Measurements from ENCODE around the gene NOL4L. TPM values are rescaled to one million over a fixed set of nuclear protein-coding genes. Genes with fewer than 3 reads are reported as not detected.
"Not testable (repeated sequence)": the region's sequence is repeated elsewhere in the genome, so short reads cannot be mapped to it uniquely, and the experiment has no call there.

Gene NOL4L
- total RNA-seq, 1 donor from 2014 or later = 90.6 TPM

DNA sequence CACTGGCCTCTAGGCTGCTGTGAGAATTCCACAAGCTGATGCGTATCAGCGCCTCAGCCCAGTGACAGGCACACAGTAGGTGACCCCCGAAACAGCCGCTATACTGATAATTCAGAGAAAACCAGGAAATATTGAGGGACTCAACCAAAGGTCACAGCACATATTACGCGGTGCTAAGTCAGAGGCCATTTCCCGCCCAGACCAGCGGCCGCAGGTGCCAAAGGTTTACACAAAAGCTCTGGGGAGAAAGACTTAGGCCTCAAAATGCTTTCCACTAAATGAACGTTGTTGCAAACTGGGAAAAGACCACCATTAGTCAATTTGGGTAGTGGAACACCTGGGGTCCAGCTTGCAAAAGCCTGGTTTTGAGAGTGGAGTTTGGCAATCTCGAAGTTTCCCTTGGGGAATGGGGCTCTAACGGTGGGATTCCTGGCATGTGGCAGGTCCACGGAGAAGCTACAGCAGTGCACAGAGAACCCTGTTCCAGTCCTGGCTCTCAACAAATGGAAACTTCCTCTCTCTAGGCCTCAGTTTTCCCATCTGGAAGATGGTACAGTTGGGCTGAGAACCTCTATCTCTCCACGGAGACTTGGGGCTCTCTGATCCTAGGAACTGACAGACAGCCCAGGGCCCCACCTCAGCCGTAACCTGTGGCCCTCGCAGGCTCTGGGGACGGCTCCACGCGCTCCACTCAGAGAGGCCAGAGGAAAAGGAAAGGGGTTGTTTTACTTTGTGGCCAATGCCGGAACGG, 4.7 kb downstream of the NOL4L start:
- no peak overlapping the region for H3K4me3 Mint-ChIP-seq
- H3K9me3 Mint-ChIP-seq = no peaks in the 10 kb centered on the region
- H3K4me1 Mint-ChIP-seq = peaks cover 32% of the 10 kb centered on the region
- DNase-seq (ENCODE audit: low spot score in 2 of 2, unreplicated experiment in 2 of 2) = no peak
- TF ChIP-seq, protein P1, sequence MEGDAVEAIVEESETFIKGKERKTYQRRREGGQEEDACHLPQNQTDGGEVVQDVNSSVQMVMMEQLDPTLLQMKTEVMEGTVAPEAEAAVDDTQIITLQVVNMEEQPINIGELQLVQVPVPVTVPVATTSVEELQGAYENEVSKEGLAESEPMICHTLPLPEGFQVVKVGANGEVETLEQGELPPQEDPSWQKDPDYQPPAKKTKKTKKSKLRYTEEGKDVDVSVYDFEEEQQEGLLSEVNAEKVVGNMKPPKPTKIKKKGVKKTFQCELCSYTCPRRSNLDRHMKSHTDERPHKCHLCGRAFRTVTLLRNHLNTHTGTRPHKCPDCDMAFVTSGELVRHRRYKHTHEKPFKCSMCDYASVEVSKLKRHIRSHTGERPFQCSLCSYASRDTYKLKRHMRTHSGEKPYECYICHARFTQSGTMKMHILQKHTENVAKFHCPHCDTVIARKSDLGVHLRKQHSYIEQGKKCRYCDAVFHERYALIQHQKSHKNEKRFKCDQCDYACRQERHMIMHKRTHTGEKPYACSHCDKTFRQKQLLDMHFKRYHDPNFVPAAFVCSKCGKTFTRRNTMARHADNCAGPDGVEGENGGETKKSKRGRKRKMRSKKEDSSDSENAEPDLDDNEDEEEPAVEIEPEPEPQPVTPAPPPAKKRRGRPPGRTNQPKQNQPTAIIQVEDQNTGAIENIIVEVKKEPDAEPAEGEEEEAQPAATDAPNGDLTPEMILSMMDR (IDR thresholded peaks at IDR 0.05; ENCODE audit: unreplicated experiment) = no peak
- H3K27me3 Mint-ChIP-seq (ENCODE audit: low read depth) = no peaks in the 10 kb centered on the region
- peak overlapping the region; percentile 87 for H3K27ac Mint-ChIP-seq
- no peaks in the 10 kb centered on the region for H3K36me3 Mint-ChIP-seq

DNA sequence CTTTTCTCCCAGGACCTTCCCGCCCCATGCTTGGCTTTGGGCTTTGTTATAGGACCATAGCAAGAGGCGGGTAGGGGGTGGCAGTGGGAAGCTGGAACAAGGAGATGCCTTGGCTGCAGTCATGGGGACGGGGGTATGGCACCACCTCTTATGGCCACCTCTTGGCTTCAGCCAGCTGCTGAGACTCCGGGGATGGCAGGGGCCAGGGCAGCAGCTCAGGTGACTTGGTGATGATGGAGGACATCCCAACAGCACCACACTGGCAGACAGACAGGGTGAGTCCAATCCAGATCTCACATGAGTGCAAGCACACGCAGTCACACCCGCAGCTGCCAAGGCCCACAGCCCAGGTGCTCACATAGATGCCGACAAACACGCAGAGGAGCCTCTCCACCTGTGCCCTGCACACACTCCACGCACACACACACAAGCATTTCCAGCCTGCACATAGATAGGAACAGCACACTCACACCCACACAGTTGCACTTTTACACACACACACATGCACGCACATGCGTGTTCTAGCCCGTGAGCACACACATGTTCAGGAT, 6.2 kb downstream of the NOL4L start:
- H3K4me3 Mint-ChIP-seq = no peak overlapping the region
- no peaks in the 10 kb centered on the region for H3K36me3 Mint-ChIP-seq
- H3K4me1 Mint-ChIP-seq = peaks cover 32% of the 10 kb centered on the region
- peak overlapping the region; percentile 1 for H3K27ac Mint-ChIP-seq
- no peak for DNase-seq (ENCODE audit: low spot score in 2 of 2, unreplicated experiment in 2 of 2)
- TF ChIP-seq, protein P1 (IDR thresholded peaks at IDR 0.05; ENCODE audit: unreplicated experiment) = no peak
- H3K9me3 Mint-ChIP-seq = no peaks in the 10 kb centered on the region
- no peaks in the 10 kb centered on the region for H3K27me3 Mint-ChIP-seq (ENCODE audit: low read depth)

DNA sequence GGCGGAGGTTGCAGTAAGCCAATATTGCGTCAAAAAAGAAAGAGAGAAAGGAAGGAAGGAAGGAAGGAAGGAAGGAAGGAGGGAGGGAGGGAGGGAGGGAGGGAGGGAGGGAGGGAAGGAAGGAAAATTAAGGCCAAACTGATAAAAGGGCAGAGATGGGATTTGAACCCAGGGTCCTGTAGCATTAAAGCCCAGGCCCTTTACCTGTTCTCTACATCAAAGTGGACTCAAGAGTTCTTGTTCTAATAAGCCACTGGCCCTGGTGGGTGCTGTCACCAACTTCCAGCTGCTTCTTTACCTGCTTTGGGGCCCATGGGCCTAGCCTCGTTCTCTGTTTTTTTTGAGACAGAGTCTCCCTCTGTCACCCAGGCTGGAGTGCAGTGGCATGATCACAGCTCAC, 7.1 kb downstream of the NOL4L start:
- H3K27ac Mint-ChIP-seq; H3K9me3 Mint-ChIP-seq; DNase-seq (ENCODE audit: low spot score in 2 of 2, unreplicated experiment in 2 of 2); H3K27me3 Mint-ChIP-seq (ENCODE audit: low read depth); H3K36me3 Mint-ChIP-seq; H3K4me3 Mint-ChIP-seq: not testable (repeated sequence)
- peaks cover 32% of the 10 kb centered on the region for H3K4me1 Mint-ChIP-seq

DNA sequence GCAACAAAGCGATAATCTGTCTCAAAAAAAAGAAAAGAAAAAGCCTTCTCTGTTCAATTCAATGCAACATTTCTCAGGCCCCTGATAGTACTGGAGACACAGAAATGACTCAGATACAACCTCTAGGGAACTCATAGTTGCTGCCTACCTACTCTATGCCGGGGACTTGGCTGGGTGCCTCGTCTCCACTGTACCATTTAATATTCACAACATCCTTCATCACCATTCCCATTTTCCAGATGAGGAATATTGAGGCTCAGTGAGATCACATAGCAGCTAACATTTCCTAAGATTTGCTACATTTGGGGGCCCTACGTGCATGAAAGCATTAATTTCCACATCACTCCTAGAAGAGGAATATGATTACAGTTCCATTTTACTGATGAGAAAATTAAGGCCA, 7.5 kb downstream of the NOL4L start:
- DNase-seq (ENCODE audit: low spot score in 2 of 2, unreplicated experiment in 2 of 2) = no peak
- Mint-ChIP-seq H3K4me1 (peaks cover 32% of the 10 kb centered on the region), H3K9me3 (no peaks in the 10 kb centered on the region), H3K4me3 (no peak overlapping the region), H3K27me3 (ENCODE audit: low read depth) (no peaks in the 10 kb centered on the region), H3K36me3 (no peaks in the 10 kb centered on the region), H3K27ac (no peak overlapping the region)
- TF ChIP-seq, protein P1 (IDR thresholded peaks at IDR 0.05; ENCODE audit: unreplicated experiment) = no peak

DNA sequence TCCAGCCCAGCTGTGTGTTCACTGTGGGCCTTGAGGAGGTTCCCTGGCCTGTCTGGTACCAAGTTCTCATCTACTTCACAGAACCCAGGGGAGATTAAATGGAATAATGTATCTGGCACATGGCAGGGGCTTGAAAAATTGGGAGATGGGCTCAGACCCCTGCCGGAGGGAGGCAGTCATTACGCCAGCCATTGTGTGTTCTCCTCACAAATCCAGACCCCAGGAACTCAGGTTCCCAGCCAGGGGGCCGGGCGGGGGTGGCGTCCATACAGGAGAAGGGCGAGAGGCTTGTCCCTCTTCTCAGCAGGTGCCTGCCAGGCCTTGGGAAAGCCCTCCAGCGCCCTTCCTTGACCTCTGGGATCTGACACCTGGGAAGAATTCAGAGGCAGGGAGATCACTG, 8.1 kb downstream of the NOL4L start:
- TF ChIP-seq, protein P1 (IDR thresholded peaks at IDR 0.05; ENCODE audit: unreplicated experiment) = peak; percentile 55
- Mint-ChIP-seq H3K36me3 (no peaks in the 10 kb centered on the region), H3K4me3 (no peak overlapping the region), H3K9me3 (no peaks in the 10 kb centered on the region), H3K4me1 (peaks cover 28% of the 10 kb centered on the region), H3K27ac (no peak overlapping the region), H3K27me3 (ENCODE audit: low read depth) (no peaks in the 10 kb centered on the region)
- DNase-seq (ENCODE audit: low spot score in 2 of 2, unreplicated experiment in 2 of 2) = no peak

DNA sequence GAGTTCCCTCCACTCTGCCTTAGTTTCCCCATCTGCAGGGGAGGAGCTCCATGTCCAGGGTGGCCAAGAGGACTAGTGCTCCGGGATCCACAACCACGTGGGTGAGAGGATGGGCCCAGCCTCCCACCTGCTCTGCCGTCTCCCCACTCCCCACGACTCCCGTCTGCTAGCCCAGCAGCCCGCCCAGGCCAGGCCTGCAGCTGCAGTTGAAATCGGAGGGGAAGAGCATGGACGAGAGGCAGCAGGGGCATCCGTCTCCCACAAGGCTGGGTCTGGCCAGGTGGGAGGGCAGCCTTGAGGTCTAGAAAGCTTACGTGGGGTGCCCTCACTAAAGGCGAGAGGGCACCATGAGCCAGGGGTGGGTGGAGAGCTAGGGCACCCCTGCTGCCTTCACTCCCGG, 8.6 kb downstream of the NOL4L start:
- DNase-seq (ENCODE audit: low spot score in 2 of 2, unreplicated experiment in 2 of 2) = no peak
- H3K27me3 Mint-ChIP-seq (ENCODE audit: low read depth) = no peaks in the 10 kb centered on the region
- H3K9me3 Mint-ChIP-seq = no peaks in the 10 kb centered on the region
- H3K36me3 Mint-ChIP-seq = no peaks in the 10 kb centered on the region
- H3K4me3 Mint-ChIP-seq = no peak overlapping the region
- peaks cover 26% of the 10 kb centered on the region for H3K4me1 Mint-ChIP-seq
- no peak overlapping the region for H3K27ac Mint-ChIP-seq
- TF ChIP-seq, protein P1 (IDR thresholded peaks at IDR 0.05; ENCODE audit: unreplicated experiment) = no peak
